K562 (cell line): Measurements from ENCODE around the gene SDF4. TPM values are rescaled to one million over a fixed set of nuclear protein-coding genes. Genes with fewer than 3 reads are reported as not detected.

ENCODE experiments used
- BHLHE40 ChIP-seq: IDR thresholded peaks from 2 replicates; pipeline ENCODE4 v1.6.1; 2011; ENCODE audit warnings: low read length, improper control_type of control experiment
- BRCA1 ChIP-seq, 2 experiments: fragments of 450-650 bp in 1 of 2; sonication (generic) in 1 of 2; formaldehyde crosslinking in 1 of 2; IDR thresholded peaks; 2 replicates each; pipeline versions ENCODE4 v1.5.0 to v1.6.1; 2017 to 2020; ENCODE audit warnings: mild to moderate bottlenecking in 1 of 2, missing genetic modification reagents in 1 of 2
- CHD7 ChIP-seq: fragments of 200-600 bp; sonication (generic); IDR thresholded peaks from one replicate; pipeline ENCODE4 v1.6.1; 2012; ENCODE audit warnings: mild to moderate bottlenecking, low read depth, low read length, inconsistent platforms
- FOXK2 ChIP-seq, 2 experiments: fragments of 450-650 bp; IDR thresholded peaks in 1 of 2; conservative IDR thresholded peaks in 1 of 2; 2 replicates each; pipeline ENCODE4 v1.6.1; 2016; ENCODE audit warnings: low read depth in 2 of 2, mild to moderate bottlenecking in 1 of 2
- GABPB1 ChIP-seq: sonication (generic); formaldehyde crosslinking; IDR thresholded peaks from 2 replicates; pipeline ENCODE4 v1.8.0; 2022; ENCODE audit warnings: mild to moderate bottlenecking, missing genetic modification reagents
- GTF3C2 ChIP-seq: IDR thresholded peaks from 3 replicates; pipeline ENCODE4 v1.6.1; 2011; ENCODE audit warnings: borderline replicate concordance, mild to moderate bottlenecking, moderate library complexity; ENCODE audit not compliant: insufficient read length; ENCODE audit errors: extremely low read depth
- MCM3 ChIP-seq: fragments of 450-650 bp; IDR thresholded peaks from 2 replicates; pipeline ENCODE4 v1.6.1; 2016
- MTA2 ChIP-seq: fragments of 450-650 bp; IDR thresholded peaks from 2 replicates; pipeline ENCODE4 v1.6.1; 2016; ENCODE audit warnings: low read depth
- PHF8 ChIP-seq: fragments of 200-600 bp; sonication (generic); IDR thresholded peaks from 2 replicates; pipeline ENCODE4 v1.6.1; 2012; ENCODE audit warnings: mixed run types, mild to moderate bottlenecking, inconsistent platforms, low read length, moderate library complexity, borderline replicate concordance
- RBM14 ChIP-seq: fragments of 200-400 bp; formaldehyde crosslinking; IDR thresholded peaks from 2 replicates; pipeline ENCODE4 v1.6.1; 2018; ENCODE audit warnings: low read depth, mild to moderate bottlenecking, low read length, moderate library complexity, borderline replicate concordance; ENCODE audit not compliant: insufficient read depth
- SNIP1 ChIP-seq: fragments of 450-650 bp; IDR thresholded peaks from 2 replicates; pipeline ENCODE4 v1.7.1; 2017; ENCODE audit warnings: low read depth, mild to moderate bottlenecking
- SOX6 ChIP-seq: fragments of 450-650 bp; IDR thresholded peaks from 2 replicates; pipeline ENCODE4 v1.6.1; 2014; ENCODE audit warnings: mild to moderate bottlenecking
- ZBTB1 ChIP-seq: sonication (generic); formaldehyde crosslinking; IDR thresholded peaks from 2 replicates; pipeline ENCODE4 v1.8.1; 2023; ENCODE audit warnings: missing genetic modification reagents, low read depth, mild to moderate bottlenecking, borderline replicate concordance
- ZNF695 ChIP-seq: fragments of 450-650 bp; formaldehyde crosslinking; IDR thresholded peaks from 2 replicates; pipeline ENCODE4 v1.4.0; 2020; ENCODE audit warnings: mild to moderate bottlenecking, moderate library complexity
- polyA plus RNA-seq, 8 experiments: library from polyadenylated mRNA; depleted of rRNA in 4 of 8; stranded (reverse) in 5 of 8; unstranded in 3 of 8; fragments of >200 nt; fragmentation: Nextera tagmentation in 2 of 8; fragmentation: Illumina TruSeq in 1 of 8; extraction: Ambion mirVana in 2 of 8; extraction: Trizol in 1 of 8; gene quantifications; 2 replicates each; pipeline versions ENCODE4 v1.2.1 to v1.2.3, GENCODE V29; 2011 to 2014; ENCODE audit warnings: inconsistent platforms in 1 of 8, missing spikeins in 1 of 8
- total RNA-seq, 7 experiments: library from RNA; depleted of rRNA in 6 of 7; stranded (reverse); fragments of >200 nt in 6 of 7; fragmentation: Illumina TruSeq in 2 of 7; extraction: Trizol in 2 of 7; gene quantifications; 2 replicates each; pipeline versions ENCODE4 v1.2.1 to v1.2.3, GENCODE V29; 2011 to 2021; ENCODE audit warnings: low replicate concordance in 1 of 7

Gene SDF4
- total and polyA plus RNA-seq, 9 of the 15 experiments (the other 6 are each of a cell fraction or from before 2014, with no cell fraction given), result 0.35 to 160 (median 65.2) TPM

- TF ChIP-seq CHD7, result no peak
- TF ChIP-seq SNIP1, result no peak
- TF ChIP-seq MCM3, result no peak
- TF ChIP-seq FOXK2 (conservative IDR thresholded peaks at IDR 0.05 in 1 of 2, IDR thresholded peaks at IDR 0.05 in 1 of 2; ENCODE audit: low read depth in 2 of 2), result no peak
- no peak for TF ChIP-seq ZBTB1 (CRISPR knock-in tag)
- TF ChIP-seq GTF3C2, result no peak
- TF ChIP-seq GABPB1 (CRISPR knock-in tag), result peak; percentile 54
- TF ChIP-seq MTA2, result no peak
- no peak; the same call in 1 of the 2 replicates for TF ChIP-seq BHLHE40
- TF ChIP-seq PHF8, result peak; percentile 44; the same call in 1 of the 2 replicates
- TF ChIP-seq SOX6, result peak; percentile 43
- TF ChIP-seq BRCA1 (IDR thresholded peaks at IDR 0.05), result no peak
- TF ChIP-seq BRCA1 (CRISPR knock-in tag; IDR thresholded peaks at IDR 0.05), result no peak
- TF ChIP-seq ZNF695 (CRISPR knock-in tag), result no peak
- no peak for TF ChIP-seq RBM14
These were observed 46.6 kb downstream of the SDF4 start (continued) for GRCh38 chr1:1185101-1185765.
